DMS53 (cell line): Measurements from ENCODE around the gene VWA8.
"Not testable (repeated sequence)": the region's sequence is repeated elsewhere in the genome, so short reads cannot be mapped to it uniquely, and the experiment has no call there.

Experiments
- DNase-seq: peaks from one replicate; lab custom pipeline; 2025; lab: John Stamatoyannopoulos, UW

Gene VWA8

DNA sequence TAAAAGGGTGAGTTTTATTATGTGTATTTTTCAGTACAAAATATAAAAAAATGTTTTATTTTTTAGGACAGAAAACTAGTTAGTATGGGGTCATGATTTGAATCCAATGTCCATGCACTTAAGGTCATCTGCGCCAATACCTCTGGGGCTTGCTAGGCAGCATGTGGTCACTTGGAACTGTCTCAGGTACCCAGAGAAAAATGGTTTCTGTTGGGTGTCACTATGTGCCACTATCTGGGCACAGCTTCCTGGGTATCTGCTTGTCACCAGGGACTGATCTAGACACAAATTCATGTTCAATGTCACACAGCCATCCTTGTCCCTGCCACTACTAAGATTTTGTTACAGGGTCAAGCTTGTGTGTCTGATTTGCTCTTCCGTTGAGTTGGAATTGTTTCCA lies 403.2 kb downstream of the VWA8 start:
- DNase-seq, result no peak

- DNase-seq, result no peak
Observed at GRCh38 chr13:41554626-41555386, 406.1 kb downstream of the VWA8 start.

GRCh38 chr13:41554180-41554579 lies 406.7 kb downstream of the VWA8 start:
- peak; percentile 21 for DNase-seq

- no peak for DNase-seq
Observed at GRCh38 chr13:41552031-41552430, 408.9 kb downstream of the VWA8 start.

DNA sequence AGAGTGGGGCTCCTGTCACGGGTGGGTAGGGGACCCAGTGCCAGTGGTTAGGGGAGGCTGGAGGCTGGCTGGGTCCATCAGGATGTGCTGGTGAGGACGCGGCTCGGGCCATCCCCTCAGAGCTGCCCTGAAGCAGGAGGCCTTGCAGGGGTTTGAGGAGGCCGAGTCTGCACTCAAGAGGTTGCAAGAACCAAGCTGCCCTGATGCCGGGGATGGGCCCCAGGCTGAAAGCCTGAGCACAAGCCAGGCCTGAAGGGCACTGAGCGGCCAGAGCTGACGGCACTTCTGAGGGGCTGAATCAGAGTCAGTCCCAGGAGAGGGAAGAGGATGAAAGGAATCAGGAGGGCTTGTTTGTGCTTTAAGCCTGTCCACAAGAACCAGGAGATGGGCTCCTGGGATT lies 410.6 kb downstream of the VWA8 start:
- no peak for DNase-seq

- DNase-seq, result no peak
Observed at GRCh38 chr13:41549491-41549890, 411.4 kb downstream of the VWA8 start.

DNA sequence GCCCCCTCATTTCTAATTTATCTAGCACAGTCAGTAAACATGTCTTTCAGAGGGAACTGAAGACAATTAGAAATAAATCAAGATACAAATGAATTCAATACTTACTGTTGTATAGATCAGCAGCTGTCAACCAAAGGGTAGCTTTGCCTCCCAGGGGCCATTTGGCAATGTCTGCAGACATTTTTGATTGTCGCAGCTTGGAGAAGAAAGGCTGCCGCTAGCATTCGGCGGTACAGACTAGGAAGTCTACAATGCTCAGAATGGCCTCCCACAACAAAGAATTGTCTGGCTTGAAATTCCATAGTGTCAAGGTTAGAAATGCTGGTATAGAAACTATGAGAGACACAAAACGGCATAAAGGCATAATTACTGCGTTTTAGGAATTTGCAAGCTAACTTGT lies 412.0 kb downstream of the VWA8 start:
- no peak for DNase-seq

GRCh38 chr13:41548031-41548430 lies 412.9 kb downstream of the VWA8 start:
- DNase-seq, result no peak

DNA sequence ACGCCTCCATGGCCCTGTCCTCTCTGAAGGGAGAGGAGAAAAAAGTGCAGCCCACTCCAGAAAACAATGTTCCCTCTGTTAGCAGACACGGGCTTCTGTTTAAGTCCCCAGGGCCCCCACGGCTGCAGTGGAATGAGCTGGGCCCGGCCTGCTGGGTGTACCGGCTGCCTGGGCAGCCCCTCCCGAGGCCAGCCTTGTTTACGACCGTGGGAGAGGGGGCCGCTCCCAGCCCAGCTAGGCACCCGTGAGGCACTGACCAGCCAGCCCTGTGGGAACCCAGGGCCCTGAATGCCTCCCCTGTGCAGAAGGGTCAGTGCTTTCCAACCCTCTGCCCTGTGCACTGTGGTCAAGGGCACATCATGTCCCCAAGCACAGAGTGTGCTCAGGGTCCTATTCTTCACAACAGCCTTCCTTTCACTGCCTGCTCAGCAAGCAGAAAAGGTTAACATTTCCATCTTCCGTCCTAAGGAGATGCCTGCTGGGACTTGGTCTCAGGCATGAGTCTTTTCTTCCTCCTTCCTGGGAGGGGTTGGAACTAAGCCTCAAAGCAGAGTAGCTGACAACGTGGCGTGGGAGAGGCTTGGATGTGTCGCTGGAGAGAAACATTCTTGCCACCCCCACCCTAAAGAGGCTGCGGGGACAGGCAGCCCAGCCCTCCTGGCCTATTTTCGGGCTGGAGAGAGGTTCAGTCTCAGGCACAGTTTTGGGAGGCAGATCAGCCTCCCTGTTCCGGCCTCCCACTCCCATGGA lies 413.5 kb downstream of the VWA8 start:
- no peak for DNase-seq

DNA sequence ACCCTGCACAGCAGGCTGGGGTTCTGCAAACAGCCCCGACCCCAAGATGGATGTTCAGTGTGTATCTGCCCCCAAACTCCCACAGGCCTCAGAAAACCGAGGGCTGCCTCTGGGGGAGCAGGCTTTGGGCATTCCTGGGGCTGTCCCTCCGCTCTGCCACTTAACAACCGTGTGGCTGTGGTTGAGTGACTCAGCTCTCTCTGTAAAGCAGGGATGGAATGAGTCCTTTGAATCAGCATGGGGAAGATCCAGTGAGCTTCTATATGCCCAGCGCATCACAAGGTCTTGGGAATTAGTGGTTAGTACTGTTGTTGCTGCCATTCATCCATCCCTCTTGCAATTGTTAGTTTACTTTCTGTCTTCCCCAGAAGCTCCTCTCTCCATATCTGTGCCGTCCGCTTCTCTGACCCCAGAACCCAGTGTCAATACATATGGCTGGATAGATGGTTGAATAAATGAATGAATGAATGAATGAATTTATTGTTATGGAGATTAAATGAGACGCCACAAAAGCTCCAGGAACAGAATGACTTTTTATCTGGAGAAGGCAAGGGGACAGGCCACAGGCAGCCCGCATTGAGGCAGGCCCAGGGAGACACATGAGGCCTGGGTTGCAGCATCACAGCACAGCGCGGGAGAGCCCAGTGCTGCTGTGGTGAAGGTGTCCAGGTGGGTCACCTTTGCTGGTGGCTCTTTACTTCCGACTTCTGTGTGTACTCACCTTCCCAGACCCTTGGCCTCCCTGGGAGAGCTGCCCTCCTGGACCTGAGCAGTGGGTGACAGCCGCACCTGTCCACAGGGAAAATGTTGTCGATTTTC lies 414.3 kb downstream of the VWA8 start:
- DNase-seq, result no peak

DNA sequence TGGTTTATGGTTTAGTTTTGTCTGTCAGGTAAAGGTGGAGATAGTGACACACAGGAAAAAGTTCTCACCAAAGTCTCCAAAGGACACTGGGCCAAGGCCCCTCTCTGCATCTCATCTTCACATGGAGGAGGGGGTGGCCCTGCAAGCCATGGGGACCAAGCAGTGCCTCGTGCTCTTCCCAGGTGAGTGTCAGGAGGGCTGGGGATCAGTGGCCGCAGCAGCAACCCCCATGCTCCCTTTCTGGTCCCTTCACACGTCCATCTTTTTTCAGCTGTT lies 415.5 kb downstream of the VWA8 start:
- no peak for DNase-seq

GRCh38 chr13:41543664-41544300 lies 417.1 kb downstream of the VWA8 start:
- no peak for DNase-seq

- not testable (repeated sequence) for DNase-seq
Observed at GRCh38 chr13:41542799-41543198, 418.1 kb downstream of the VWA8 start.

DNA sequence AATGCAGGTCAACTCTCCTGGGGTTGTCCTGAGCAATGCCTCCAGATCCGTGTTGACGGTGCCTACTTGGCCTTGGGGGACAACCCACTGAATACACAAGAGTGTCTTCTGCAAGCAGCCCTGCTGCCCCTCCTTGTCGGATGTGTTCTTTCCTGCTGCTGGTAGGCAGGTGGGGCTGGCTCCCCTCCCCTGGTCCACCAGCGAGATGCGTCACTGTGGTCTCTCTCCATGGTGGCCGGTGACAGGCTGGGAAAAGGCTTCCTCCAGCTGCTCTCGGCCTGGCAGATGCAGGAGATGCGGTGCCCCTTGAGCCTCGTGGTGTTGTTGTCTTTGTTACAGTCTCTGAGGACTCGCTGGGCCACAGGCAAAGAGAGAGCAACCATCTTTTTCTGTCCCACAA lies 418.6 kb downstream of the VWA8 start:
- no peak for DNase-seq

DNA sequence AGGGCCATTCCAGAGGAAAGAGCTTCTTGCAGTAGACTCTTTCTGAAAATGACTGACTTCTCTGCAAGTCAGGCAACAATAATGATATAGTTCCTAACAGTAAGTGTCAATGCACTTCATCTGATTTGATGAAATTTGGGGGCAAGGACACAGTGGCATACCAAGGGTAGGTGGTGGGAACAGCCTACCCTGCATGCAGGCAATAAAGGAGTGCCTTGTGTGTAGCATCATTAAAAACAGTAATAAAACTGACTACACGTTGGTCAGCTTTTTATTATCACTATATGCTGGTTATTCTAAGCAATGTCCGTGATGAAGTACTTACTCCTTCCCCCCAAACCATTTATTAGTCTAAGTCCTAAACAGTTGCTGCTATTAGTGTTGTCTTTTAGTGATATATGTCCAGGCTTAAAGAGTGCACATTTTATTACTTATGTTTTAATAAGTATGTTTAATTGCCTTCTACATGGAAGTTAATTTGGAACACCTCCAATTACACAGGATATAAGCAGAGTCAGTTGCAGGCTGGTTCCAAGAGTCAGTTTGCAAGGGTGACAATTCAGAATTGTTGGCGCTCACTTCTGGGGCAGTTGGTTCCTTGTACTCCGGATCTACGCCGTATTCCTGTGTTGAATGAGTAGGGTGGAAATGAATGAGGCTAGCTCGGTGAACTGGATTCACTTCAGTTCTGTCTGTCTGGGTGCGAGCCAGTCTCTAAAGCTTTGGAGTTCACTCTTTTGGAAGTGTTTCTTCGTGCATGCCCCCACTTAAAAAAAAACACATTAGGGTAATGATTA lies 419.6 kb downstream of the VWA8 start:
- no peak for DNase-seq

- DNase-seq, result peak; percentile 53
Observed at GRCh38 chr13:41540240-41540639, 420.7 kb downstream of the VWA8 start.

GRCh38 chr13:41533266-41534052 lies 427.4 kb downstream of the VWA8 start:
- no peak for DNase-seq

DNA sequence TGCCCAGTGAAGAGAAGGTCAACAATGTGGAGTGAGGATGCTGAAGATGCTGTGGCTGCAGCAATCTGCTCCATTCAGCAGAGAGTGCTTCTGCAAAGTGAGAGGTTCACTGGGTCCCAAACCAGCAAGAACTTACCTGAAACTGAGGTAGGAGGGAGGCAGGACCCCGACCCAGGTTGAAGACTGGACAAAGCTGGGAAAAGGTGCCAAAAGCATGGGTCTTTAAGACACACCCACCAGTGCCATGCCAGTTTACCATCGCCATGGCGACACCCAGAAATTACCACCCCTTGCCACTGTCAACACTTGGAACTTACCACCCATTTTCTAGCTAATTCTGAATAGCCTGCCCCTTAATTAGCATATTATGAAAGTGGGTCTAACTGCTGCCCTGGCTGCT lies 432.9 kb downstream of the VWA8 start:
- no peak for DNase-seq

DNA sequence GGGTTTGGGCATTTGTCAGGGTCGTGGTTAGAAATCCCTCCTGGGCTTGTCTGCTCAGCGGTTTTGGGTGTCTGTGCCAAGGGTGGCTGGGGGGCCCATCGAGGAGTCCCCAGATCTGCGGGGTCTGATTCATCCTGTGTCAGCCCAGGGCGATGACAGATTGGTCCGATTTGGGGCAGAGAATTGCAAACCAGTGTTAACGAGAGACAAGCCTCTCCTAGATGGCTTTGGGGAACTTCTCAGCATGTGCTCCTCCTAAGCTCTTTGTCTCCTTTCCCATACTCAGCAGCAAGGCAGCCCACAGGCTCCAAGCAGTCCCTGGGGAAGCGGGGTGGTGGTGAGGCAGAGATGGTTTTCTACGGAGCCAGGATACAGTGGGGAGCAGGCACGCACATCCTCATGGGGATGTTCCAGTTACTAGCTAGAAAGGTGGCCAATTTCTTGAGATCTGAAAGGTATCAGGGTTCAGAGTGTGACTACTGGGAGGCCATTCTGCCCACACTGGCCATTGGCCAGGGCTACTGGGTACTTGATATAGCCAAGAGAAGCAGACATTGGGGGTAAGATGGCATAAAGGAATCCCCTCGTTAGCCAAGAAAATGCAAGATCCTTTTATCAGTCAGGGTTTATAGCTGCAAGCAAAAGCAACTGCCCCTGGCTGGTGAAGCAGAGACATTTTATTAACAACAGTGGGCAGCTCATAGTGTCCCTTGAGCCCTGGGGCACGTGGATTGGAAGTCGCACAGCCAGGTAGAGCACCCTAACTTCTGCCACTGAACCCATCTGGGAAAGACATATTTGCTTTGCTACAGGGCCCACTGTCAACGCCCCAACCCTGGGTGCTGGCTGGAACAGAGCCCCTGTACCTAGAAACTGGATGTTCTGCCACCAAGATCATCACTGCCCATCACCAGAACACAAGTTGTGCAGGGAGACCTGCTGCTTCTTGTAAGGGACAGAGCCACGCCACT lies 440.0 kb downstream of the VWA8 start:
- DNase-seq, result no peak
